Epidermal melanocyte (primary cell): ENCODE data around the gene DCAF4L1.

Experiments used
- DNase-seq: peaks from one replicate; pipeline ENCODE4 v3.0.0; 2011; ENCODE audit warnings: low spot score; ENCODE audit not compliant: insufficient read length

Gene DCAF4L1

GRCh38 chr4:41981456-41981855, at the start of gene DCAF4L1:
TSS of gene DCAF4L1 (plus strand) at chr4:41981756. CDS start at chr4:41981793, 37 bp downstream.
- no peak for DNase-seq

GRCh38 chr4:41932988-41933387, 48.6 kb upstream of the DCAF4L1 start:
- no peak for DNase-seq

- no peak for DNase-seq
These were observed 47.5 kb upstream of the DCAF4L1 start for GRCh38 chr4:41933997-41934503.

- no peak for DNase-seq
These were observed 47.0 kb upstream of the DCAF4L1 start for GRCh38 chr4:41934514-41934900.

GRCh38 chr4:41934901-41935651, 46.5 kb upstream of the DCAF4L1 start, which contains the start of gene TMEM33:
TSS of gene TMEM33 (plus strand) at chr4:41935429. CDS start at chr4:41935485, 56 bp downstream.
- DNase-seq: peak; percentile 84

GRCh38 chr4:41935652-41936021, 45.9 kb upstream of the DCAF4L1 start:
- DNase-seq: no peak

- no peak for DNase-seq
These were observed 42.4 kb upstream of the DCAF4L1 start for GRCh38 chr4:41939016-41939626.

- DNase-seq: no peak
These were observed 40.7 kb upstream of the DCAF4L1 start for GRCh38 chr4:41940834-41941233.

- DNase-seq: no peak
These were observed 38.0 kb upstream of the DCAF4L1 start for GRCh38 chr4:41943506-41943905.

- DNase-seq: no peak
These were observed 37.5 kb upstream of the DCAF4L1 start for GRCh38 chr4:41944089-41944488.

- DNase-seq: no peak
These were observed 32.0 kb upstream of the DCAF4L1 start for GRCh38 chr4:41949531-41949930.

- no peak for DNase-seq
These were observed 23.9 kb upstream of the DCAF4L1 start for GRCh38 chr4:41957634-41958033.

GRCh38 chr4:41963105-41963504, 18.5 kb upstream of the DCAF4L1 start:
- no peak for DNase-seq

GRCh38 chr4:41964401-41964800, 17.2 kb upstream of the DCAF4L1 start:
- DNase-seq: no peak

GRCh38 chr4:41967392-41967791, 14.2 kb upstream of the DCAF4L1 start:
- DNase-seq: no peak

GRCh38 chr4:41969671-41970070, 11.9 kb upstream of the DCAF4L1 start:
- DNase-seq: no peak

GRCh38 chr4:41975341-41975740, 6.2 kb upstream of the DCAF4L1 start:
- DNase-seq: no peak

GRCh38 chr4:41976775-41977516, 4.6 kb upstream of the DCAF4L1 start:
- no peak for DNase-seq

GRCh38 chr4:41977709-41978108, 3.8 kb upstream of the DCAF4L1 start:
- DNase-seq: no peak

GRCh38 chr4:41982716-41983115, 1.2 kb downstream of the DCAF4L1 start:
- no peak for DNase-seq

GRCh38 chr4:41985151-41985550, 3.6 kb downstream of the DCAF4L1 start:
- DNase-seq: no peak

GRCh38 chr4:41989994-41990364, 8.4 kb downstream of the DCAF4L1 start:
- no peak for DNase-seq
